HFFc6 (cell line): ENCODE results near the gene CCDC57. TPM values are rescaled to one million over a fixed set of nuclear protein-coding genes. Genes with fewer than 3 reads are reported as not detected.

Experiments used
- DNase-seq: peaks from one replicate; pipeline ENCODE4 v3.0.0-alpha.2; 2018
- H3K27ac Mint-ChIP-seq: 2 replicates; pipeline ENCODE4 v1.8.0; 2020; ENCODE audit warnings: mild to moderate bottlenecking, mixed read lengths
- H3K27me3 Mint-ChIP-seq: 2 replicates; pipeline ENCODE4 v1.8.0; 2021; ENCODE audit warnings: mild to moderate bottlenecking, moderate library complexity, mixed read lengths; ENCODE audit not compliant: insufficient read depth
- H3K36me3 Mint-ChIP-seq: 2 replicates; pipeline ENCODE4 v1.8.0; 2021; ENCODE audit warnings: low read depth, mixed read lengths
- H3K4me1 Mint-ChIP-seq: 2 replicates; pipeline ENCODE4 v1.8.0; 2020; ENCODE audit warnings: low read depth, mixed read lengths
- H3K4me3 Mint-ChIP-seq: 2 replicates; pipeline ENCODE4 v1.8.0; 2020; ENCODE audit warnings: mild to moderate bottlenecking, moderate library complexity, mixed read lengths
- H3K9me3 Mint-ChIP-seq: 2 replicates; pipeline ENCODE4 v1.8.0; 2020; ENCODE audit warnings: mild to moderate bottlenecking, mixed read lengths
- total RNA-seq, 6 experiments: library from RNA; stranded (reverse); fragmentation: NEBNext Ultra II Directional; extraction: Animal tissue kit (Norgen Biotek cat#: 25700); gene quantifications; 2 replicates in 1 of 6; 3 replicates in 5 of 6; pipeline ENCODE4 v1.2.3, GENCODE V29; 2021
- TF ChIP-seq, protein P1 (sequence below): fragments of 200-600 bp; sonication (generic); IDR thresholded peaks from 2 replicates; pipeline ENCODE4 v1.5.0; 2021; ENCODE audit warnings: antibody characterized with exemption, mild to moderate bottlenecking

CCDC57 gene
- total RNA-seq, 6 experiments from 2014 or later, result 12.8 to 15.6 (median 13.6) TPM

DNA sequence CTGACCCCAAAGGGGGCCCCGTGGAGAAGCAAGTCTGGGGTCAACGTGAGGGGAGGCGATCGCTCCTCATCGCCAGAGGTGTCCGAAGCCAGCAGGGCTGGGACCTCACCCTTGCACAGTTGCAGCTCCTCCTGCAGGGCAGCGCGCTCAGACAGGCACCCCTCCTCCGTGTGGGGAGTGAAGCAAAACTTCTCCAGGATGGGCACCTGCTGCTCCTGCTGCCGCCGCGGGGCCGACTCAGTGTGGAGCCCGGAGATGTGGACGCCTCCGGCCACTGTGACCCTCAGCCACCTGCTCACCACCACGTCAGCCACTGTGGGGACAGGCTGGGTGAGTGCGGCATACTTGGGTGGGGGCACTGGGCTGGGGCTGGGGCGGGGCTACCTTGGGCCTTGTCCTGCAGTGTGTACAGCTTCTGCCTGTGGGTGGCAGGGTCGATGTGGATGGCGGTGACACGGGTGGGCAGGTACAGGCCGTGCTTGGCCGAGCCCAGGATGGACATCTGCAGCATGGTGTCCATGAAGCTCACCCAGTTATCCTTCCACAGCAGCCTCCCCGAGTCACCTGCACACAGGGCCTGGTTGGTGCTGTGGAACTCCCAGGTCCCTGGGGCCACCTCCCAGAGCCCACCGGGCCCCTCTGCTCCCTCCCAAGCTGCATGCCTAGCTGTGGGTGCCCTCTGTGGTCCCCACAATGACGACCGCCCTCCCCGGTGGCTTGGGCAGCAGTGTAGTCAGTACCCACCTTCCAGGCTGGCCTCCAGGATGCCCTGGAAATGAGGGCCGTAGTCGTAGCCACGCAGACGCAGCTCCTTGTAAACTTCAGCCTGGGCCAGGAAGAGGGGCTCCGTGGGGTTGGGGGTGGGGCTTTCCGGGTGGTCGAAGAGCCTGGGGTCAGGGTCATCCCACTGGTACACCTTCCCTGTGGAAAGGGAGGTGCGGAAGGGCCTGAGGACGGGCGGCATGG lies 125.4 kb downstream of the CCDC57 start:
- no peaks in the 10 kb centered on the region for H3K36me3 Mint-ChIP-seq
- no peak for DNase-seq

DNA sequence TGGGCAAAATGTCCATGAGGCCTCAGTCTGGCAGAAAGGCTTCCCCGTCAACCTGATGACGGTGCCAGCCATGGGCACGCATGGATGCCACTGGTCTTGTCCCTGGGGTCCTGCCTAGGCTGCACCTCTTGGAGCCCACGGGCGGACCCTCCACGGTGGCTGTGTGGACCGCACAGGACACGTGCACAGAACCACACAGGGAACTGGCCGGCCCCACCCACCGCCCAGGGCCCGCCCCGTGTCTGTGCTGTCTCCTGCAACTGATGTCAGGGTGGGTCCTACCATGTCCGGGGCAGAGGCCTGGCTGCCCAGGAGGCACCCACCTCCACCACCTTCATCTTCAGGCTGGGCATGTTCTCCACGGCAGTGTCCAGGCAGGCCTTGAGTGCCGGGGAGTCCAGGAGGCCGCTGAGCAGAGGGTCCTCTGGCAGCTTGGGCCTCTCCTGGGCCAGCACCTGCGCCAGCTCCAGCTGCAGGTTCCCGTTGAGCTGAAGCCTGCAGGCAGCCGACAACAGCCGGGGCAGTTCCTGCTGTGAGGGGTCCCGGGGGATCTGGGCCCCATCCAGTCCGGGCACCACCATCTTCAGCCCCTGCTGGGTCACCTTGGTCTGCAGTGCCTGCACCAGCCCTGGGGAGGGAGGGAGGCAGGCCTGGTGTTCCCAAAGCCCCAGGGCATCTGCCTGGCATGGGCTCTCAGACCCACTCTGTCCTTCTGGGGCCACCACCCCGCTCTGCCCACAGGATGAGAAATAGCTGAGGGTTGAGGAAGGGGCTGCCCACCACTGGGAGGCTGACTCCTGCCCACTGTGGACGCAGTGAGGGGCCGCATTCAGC lies 126.5 kb downstream of the CCDC57 start:
- H3K36me3 Mint-ChIP-seq, result no peaks in the 10 kb centered on the region
- TF ChIP-seq, protein P1, sequence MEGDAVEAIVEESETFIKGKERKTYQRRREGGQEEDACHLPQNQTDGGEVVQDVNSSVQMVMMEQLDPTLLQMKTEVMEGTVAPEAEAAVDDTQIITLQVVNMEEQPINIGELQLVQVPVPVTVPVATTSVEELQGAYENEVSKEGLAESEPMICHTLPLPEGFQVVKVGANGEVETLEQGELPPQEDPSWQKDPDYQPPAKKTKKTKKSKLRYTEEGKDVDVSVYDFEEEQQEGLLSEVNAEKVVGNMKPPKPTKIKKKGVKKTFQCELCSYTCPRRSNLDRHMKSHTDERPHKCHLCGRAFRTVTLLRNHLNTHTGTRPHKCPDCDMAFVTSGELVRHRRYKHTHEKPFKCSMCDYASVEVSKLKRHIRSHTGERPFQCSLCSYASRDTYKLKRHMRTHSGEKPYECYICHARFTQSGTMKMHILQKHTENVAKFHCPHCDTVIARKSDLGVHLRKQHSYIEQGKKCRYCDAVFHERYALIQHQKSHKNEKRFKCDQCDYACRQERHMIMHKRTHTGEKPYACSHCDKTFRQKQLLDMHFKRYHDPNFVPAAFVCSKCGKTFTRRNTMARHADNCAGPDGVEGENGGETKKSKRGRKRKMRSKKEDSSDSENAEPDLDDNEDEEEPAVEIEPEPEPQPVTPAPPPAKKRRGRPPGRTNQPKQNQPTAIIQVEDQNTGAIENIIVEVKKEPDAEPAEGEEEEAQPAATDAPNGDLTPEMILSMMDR, result no peak
- no peaks in the 10 kb centered on the region for H3K4me1 Mint-ChIP-seq
- no peak overlapping the region for H3K27ac Mint-ChIP-seq
- DNase-seq, result no peak
- H3K9me3 Mint-ChIP-seq, result no peaks in the 10 kb centered on the region
- peaks cover 3% of the 10 kb centered on the region; the same call in 1 of the 2 replicates for H3K27me3 Mint-ChIP-seq
- no peak overlapping the region for H3K4me3 Mint-ChIP-seq

More for the DNA sequence above, 125.4 kb downstream of the CCDC57 start:
- H3K9me3 Mint-ChIP-seq, result no peaks in the 10 kb centered on the region
- H3K4me3 Mint-ChIP-seq, result no peak overlapping the region
- H3K4me1 Mint-ChIP-seq, result no peaks in the 10 kb centered on the region
- peaks cover 3% of the 10 kb centered on the region; the same call in 1 of the 2 replicates for H3K27me3 Mint-ChIP-seq
- TF ChIP-seq, protein P1, result no peak
- no peak overlapping the region for H3K27ac Mint-ChIP-seq

GRCh38 chr17:82085031-82085861 lies 127.4 kb downstream of the CCDC57 start:
- Mint-ChIP-seq H3K27ac (no peak overlapping the region), H3K4me3 (no peak overlapping the region), H3K36me3 (no peaks in the 10 kb centered on the region), H3K4me1 (no peaks in the 10 kb centered on the region), H3K27me3 (peaks cover 3% of the 10 kb centered on the region; the same call in 1 of the 2 replicates), H3K9me3 (no peaks in the 10 kb centered on the region)
- TF ChIP-seq, protein P1, result no peak
- no peak for DNase-seq

- no peak overlapping the region for H3K27ac Mint-ChIP-seq
- H3K27me3 Mint-ChIP-seq, result peaks cover 3% of the 10 kb centered on the region; the same call in 1 of the 2 replicates
- no peaks in the 10 kb centered on the region for H3K4me1 Mint-ChIP-seq
- peaks cover 4% of the 10 kb centered on the region; the same call in 1 of the 2 replicates for H3K36me3 Mint-ChIP-seq
- TF ChIP-seq, protein P1, result no peak
- DNase-seq, result no peak
- H3K9me3 Mint-ChIP-seq, result no peaks in the 10 kb centered on the region
- no peak overlapping the region for H3K4me3 Mint-ChIP-seq
Observed at GRCh38 chr17:82084373-82085030, 128.1 kb downstream of the CCDC57 start.
